Ishikawa (cell line): Measurements from ENCODE around the gene KCNN3.

Source experiments
- CEBPB ChIP-seq: IDR thresholded peaks from 2 replicates; pipeline ENCODE4 v1.6.1; 2012
- CREB1 ChIP-seq: IDR thresholded peaks from 2 replicates; pipeline ENCODE4 v1.6.1; 2012; ENCODE audit warnings: low read depth
- EP300 ChIP-seq: IDR thresholded peaks from 2 replicates; pipeline ENCODE4 v1.6.1; 2012; ENCODE audit warnings: borderline replicate concordance
- FOXM1 ChIP-seq: IDR thresholded peaks from 2 replicates; pipeline ENCODE4 v1.6.1; 2012; ENCODE audit warnings: low read depth, borderline replicate concordance
- NFIC ChIP-seq: IDR thresholded peaks from 2 replicates; pipeline ENCODE4 v1.6.1; 2012
- RAD21 ChIP-seq: IDR thresholded peaks from 2 replicates; pipeline ENCODE4 v1.6.1; 2012; ENCODE audit warnings: low read depth
- TAF1 ChIP-seq: IDR thresholded peaks from 2 replicates; pipeline ENCODE4 v1.6.1; 2012; ENCODE audit warnings: low read depth, mild to moderate bottlenecking
- TCF12 ChIP-seq: IDR thresholded peaks from 2 replicates; pipeline ENCODE4 v1.6.1; 2012; ENCODE audit warnings: low read depth
- TEAD4 ChIP-seq: IDR thresholded peaks from 2 replicates; pipeline ENCODE4 v1.6.1; 2012
- ZBTB7A ChIP-seq: IDR thresholded peaks from 2 replicates; pipeline ENCODE4 v1.6.1; 2012; ENCODE audit warnings: low read depth
- TF ChIP-seq, protein P1 (sequence below): IDR thresholded peaks from 2 replicates; pipeline ENCODE4 v1.6.1; 2012
- TF ChIP-seq, protein P2 (sequence below): IDR thresholded peaks from 2 replicates; pipeline ENCODE4 v1.6.1; 2012
- TF ChIP-seq, protein P3 (sequence below): IDR thresholded peaks from 2 replicates; pipeline ENCODE4 v1.6.1; 2012; ENCODE audit warnings: low read depth, mild to moderate bottlenecking

DNA sequence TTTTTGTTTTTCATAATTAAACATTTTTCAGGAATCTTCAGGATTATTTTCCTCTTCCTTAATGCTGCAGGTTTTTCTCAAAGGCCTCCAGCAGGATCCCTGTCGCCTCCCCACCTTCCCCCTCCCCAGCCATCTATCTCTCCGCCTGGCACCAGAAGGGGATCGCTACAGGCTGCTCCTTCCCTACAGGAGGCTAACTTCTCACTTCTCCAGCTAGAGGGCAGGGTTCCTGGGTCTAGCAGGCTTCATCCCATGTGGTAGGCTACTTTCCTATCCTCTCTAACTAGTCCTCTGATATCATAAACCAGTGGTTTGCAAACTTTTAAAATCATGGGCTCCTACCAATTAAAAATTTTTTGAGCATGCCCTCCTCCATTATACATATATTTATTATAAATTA is 104.1 kb downstream of the KCNN3 start:
- TF ChIP-seq, protein P1, sequence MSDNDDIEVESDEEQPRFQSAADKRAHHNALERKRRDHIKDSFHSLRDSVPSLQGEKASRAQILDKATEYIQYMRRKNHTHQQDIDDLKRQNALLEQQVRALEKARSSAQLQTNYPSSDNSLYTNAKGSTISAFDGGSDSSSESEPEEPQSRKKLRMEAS = no peak
- TF ChIP-seq RAD21 (peak; percentile 44), CEBPB (no peak), CREB1 (no peak), TCF12 (no peak), TEAD4 (no peak), EP300 (no peak), NFIC (no peak), FOXM1 (no peak), TAF1 (no peak), ZBTB7A (no peak)
- TF ChIP-seq, protein P2, sequence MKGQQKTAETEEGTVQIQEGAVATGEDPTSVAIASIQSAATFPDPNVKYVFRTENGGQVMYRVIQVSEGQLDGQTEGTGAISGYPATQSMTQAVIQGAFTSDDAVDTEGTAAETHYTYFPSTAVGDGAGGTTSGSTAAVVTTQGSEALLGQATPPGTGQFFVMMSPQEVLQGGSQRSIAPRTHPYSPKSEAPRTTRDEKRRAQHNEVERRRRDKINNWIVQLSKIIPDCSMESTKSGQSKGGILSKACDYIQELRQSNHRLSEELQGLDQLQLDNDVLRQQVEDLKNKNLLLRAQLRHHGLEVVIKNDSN = no peak
- TF ChIP-seq, protein P3, sequence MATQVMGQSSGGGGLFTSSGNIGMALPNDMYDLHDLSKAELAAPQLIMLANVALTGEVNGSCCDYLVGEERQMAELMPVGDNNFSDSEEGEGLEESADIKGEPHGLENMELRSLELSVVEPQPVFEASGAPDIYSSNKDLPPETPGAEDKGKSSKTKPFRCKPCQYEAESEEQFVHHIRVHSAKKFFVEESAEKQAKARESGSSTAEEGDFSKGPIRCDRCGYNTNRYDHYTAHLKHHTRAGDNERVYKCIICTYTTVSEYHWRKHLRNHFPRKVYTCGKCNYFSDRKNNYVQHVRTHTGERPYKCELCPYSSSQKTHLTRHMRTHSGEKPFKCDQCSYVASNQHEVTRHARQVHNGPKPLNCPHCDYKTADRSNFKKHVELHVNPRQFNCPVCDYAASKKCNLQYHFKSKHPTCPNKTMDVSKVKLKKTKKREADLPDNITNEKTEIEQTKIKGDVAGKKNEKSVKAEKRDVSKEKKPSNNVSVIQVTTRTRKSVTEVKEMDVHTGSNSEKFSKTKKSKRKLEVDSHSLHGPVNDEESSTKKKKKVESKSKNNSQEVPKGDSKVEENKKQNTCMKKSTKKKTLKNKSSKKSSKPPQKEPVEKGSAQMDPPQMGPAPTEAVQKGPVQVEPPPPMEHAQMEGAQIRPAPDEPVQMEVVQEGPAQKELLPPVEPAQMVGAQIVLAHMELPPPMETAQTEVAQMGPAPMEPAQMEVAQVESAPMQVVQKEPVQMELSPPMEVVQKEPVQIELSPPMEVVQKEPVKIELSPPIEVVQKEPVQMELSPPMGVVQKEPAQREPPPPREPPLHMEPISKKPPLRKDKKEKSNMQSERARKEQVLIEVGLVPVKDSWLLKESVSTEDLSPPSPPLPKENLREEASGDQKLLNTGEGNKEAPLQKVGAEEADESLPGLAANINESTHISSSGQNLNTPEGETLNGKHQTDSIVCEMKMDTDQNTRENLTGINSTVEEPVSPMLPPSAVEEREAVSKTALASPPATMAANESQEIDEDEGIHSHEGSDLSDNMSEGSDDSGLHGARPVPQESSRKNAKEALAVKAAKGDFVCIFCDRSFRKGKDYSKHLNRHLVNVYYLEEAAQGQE = no peak
